ENCODE measurements around the gene TBC1D8. TPM values are rescaled to one million over a fixed set of nuclear protein-coding genes. Genes with fewer than 3 reads are reported as not detected.

Gene TBC1D8
- total and polyA plus RNA-seq, 2 experiments from 2014 or later = 18.0 to 36.9 TPM

GRCh38 chr2:101176803-101177202, 25.6 kb upstream of the TBC1D8 start:
- no peaks in the 10 kb centered on the region for H3K27me3 ChIP-seq (ENCODE audit: insufficient read depth)
- DNase-seq (ENCODE audit: low spot score) (no peak), ATAC-seq (no peak)
- no peak overlapping the region for H2AFZ ChIP-seq
- H3K27ac ChIP-seq (ENCODE audit: low read depth) = no peak overlapping the region
- H3K9me2 ChIP-seq (ENCODE audit: insufficient read depth) = peaks cover 7% of the 10 kb centered on the region
- peaks cover 11% of the 10 kb centered on the region for H3K36me3 Mint-ChIP-seq (ENCODE audit: low read depth)
- H3K4me3 Mint-ChIP-seq = no peak overlapping the region
- no peaks in the 10 kb centered on the region for H3K79me2 ChIP-seq (replicated peaks; ENCODE audit: insufficient read depth)
- H3K4me1 Mint-ChIP-seq = no peaks in the 10 kb centered on the region
- peaks cover 4% of the 10 kb centered on the region for H3K27me3 Mint-ChIP-seq (ENCODE audit: insufficient read depth, low read depth, poor library complexity)
- no peaks in the 10 kb centered on the region for H4K20me1 ChIP-seq (replicated peaks; ENCODE audit: insufficient read depth)
- H3K4me2 ChIP-seq = no peak overlapping the region
- H3K9me3 Mint-ChIP-seq = peaks cover 21% of the 10 kb centered on the region
- H3K27ac Mint-ChIP-seq = no peak overlapping the region
- no peak overlapping the region for H3K4me3 ChIP-seq
- H3F3A ChIP-seq (replicated peaks; ENCODE audit: low read depth) = no peaks in the 10 kb centered on the region
- no peaks in the 10 kb centered on the region for H3K4me1 ChIP-seq (ENCODE audit: insufficient read depth)
- peaks cover 3% of the 10 kb centered on the region; the same call in 1 of the 2 replicates for H3K36me3 ChIP-seq (ENCODE audit: insufficient read depth)
- TF ChIP-seq POLR2AphosphoS5 (IDR thresholded peaks at IDR 0.05; ENCODE audit: low read depth) = no peak
- TF ChIP-seq CTCF (conservative IDR thresholded peaks at IDR 0.05; ENCODE audit: low read depth in 2 of 2) = no peak
- TF ChIP-seq CREB1 (CRISPR knock-in tag; IDR thresholded peaks at IDR 0.05; ENCODE audit: low read depth) = no peak
- no peak for TF ChIP-seq EZH2phosphoT487 (IDR thresholded peaks at IDR 0.05; ENCODE audit: unreplicated experiment)
- TF ChIP-seq JUNB (IDR thresholded peaks at IDR 0.05; ENCODE audit: unreplicated experiment) = no peak
- no peak for TF ChIP-seq ETS1 (IDR thresholded peaks at IDR 0.05)
- TF ChIP-seq REST (IDR thresholded peaks at IDR 0.05; ENCODE audit: unreplicated experiment) = no peak

GRCh38 chr2:101175991-101176390, 24.8 kb upstream of the TBC1D8 start:
- no peaks in the 10 kb centered on the region for H3K27me3 ChIP-seq (ENCODE audit: insufficient read depth)
- Mint-ChIP-seq H3K4me1 (no peaks in the 10 kb centered on the region), H3K9me3 (peaks cover 29% of the 10 kb centered on the region), H3K36me3 (ENCODE audit: low read depth) (peaks cover 14% of the 10 kb centered on the region), H3K27me3 (ENCODE audit: insufficient read depth, low read depth, poor library complexity) (peaks cover 4% of the 10 kb centered on the region), H3K4me3 (no peak overlapping the region), H3K27ac (no peak overlapping the region)
- H3K36me3 ChIP-seq (ENCODE audit: insufficient read depth) = peaks cover 3% of the 10 kb centered on the region; the same call in 1 of the 2 replicates
- ATAC-seq = no peak
- no peaks in the 10 kb centered on the region for H3K79me2 ChIP-seq (replicated peaks; ENCODE audit: insufficient read depth)
- no peak overlapping the region for H3K27ac ChIP-seq (ENCODE audit: low read depth)
- H2AFZ ChIP-seq = no peak overlapping the region
- H3K4me3 ChIP-seq = no peak overlapping the region
- H3F3A ChIP-seq (replicated peaks; ENCODE audit: low read depth) = no peaks in the 10 kb centered on the region
- no peak for DNase-seq (ENCODE audit: low spot score)
- H3K4me1 ChIP-seq (ENCODE audit: insufficient read depth) = no peaks in the 10 kb centered on the region
- no peaks in the 10 kb centered on the region for H4K20me1 ChIP-seq (replicated peaks; ENCODE audit: insufficient read depth)
- H3K4me2 ChIP-seq = no peak overlapping the region
- H3K9me2 ChIP-seq (ENCODE audit: insufficient read depth) = peaks cover 7% of the 10 kb centered on the region
- no peak for TF ChIP-seq ZNF331 (CRISPR knock-in tag; IDR thresholded peaks at IDR 0.05; ENCODE audit: low read depth)
- TF ChIP-seq ETS1 (IDR thresholded peaks at IDR 0.05) = no peak
- no peak for TF ChIP-seq REST (IDR thresholded peaks at IDR 0.05; ENCODE audit: unreplicated experiment)
- TF ChIP-seq EZH2 (IDR thresholded peaks at IDR 0.05; ENCODE audit: low read depth, unreplicated experiment) = no peak
- no peak for TF ChIP-seq ZNF114 (CRISPR knock-in tag; IDR thresholded peaks at IDR 0.05)
- TF ChIP-seq POLR2AphosphoS5 (IDR thresholded peaks at IDR 0.05; ENCODE audit: low read depth) = no peak
- no peak for TF ChIP-seq JUNB (IDR thresholded peaks at IDR 0.05; ENCODE audit: unreplicated experiment)
- no peak for TF ChIP-seq CTCF (conservative IDR thresholded peaks at IDR 0.05; ENCODE audit: low read depth in 2 of 2)

All from GM23338 (cell line).